Astrocyte (in vitro differentiated cells and primary cell): Measurements from ENCODE around the gene LRIG2. TPM values are rescaled to one million over a fixed set of nuclear protein-coding genes. Genes with fewer than 3 reads are reported as not detected.

ENCODE experiments used
- DNase-seq: peaks from one replicate; pipeline ENCODE4 v3.0.0-alpha.2; 2010; ENCODE audit warnings: low read depth
- FAIRE-seq: peaks from 2 replicates; lab custom pipeline; 2011; peaks lifted over from hg19 to GRCh38; lab: Jason Lieb, UNC
- H2AFZ ChIP-seq: 2 replicates; pipeline ENCODE4 v1.6.0; 2012; ENCODE audit warnings: low read depth, low read length, inconsistent platforms
- H3K27ac ChIP-seq: 2 replicates; pipeline ENCODE4 v1.5.1; 2011; ENCODE audit warnings: low read depth, low read length, inconsistent platforms
- H3K27me3 ChIP-seq: 2 replicates; pipeline ENCODE4 v1.6.0; 2011; ENCODE audit warnings: low read length, inconsistent platforms; ENCODE audit not compliant: insufficient read depth
- H3K36me3 ChIP-seq: 2 replicates; pipeline ENCODE4 v1.5.1; 2011; ENCODE audit warnings: low read length, inconsistent platforms; ENCODE audit not compliant: insufficient read depth
- H3K4me1 ChIP-seq: 2 replicates; pipeline ENCODE4 v1.5.1; 2011; ENCODE audit warnings: low read length, inconsistent platforms; ENCODE audit not compliant: insufficient read depth
- H3K4me2 ChIP-seq: 2 replicates; pipeline ENCODE4 v1.6.0; 2012; ENCODE audit warnings: low read length, inconsistent platforms
- H3K4me3 ChIP-seq: 2 replicates; pipeline ENCODE4 v1.5.1; 2011; ENCODE audit warnings: low read depth, mild to moderate bottlenecking, low read length, inconsistent platforms; ENCODE audit not compliant: insufficient read depth
- H3K79me2 ChIP-seq: 2 replicates; pipeline ENCODE4 v1.6.0; 2012; ENCODE audit warnings: mild to moderate bottlenecking, low read length, inconsistent platforms; ENCODE audit not compliant: insufficient read depth
- H3K9ac ChIP-seq: 2 replicates; pipeline ENCODE4 v1.6.0; 2012; ENCODE audit warnings: mild to moderate bottlenecking, low read length, inconsistent platforms
- H3K9me3 ChIP-seq: 2 replicates; pipeline ENCODE4 v1.5.1; 2012; ENCODE audit warnings: low read depth, mild to moderate bottlenecking, low read length, inconsistent platforms; ENCODE audit not compliant: insufficient read depth
- H4K20me1 ChIP-seq: 2 replicates; pipeline ENCODE4 v1.6.0; 2012; ENCODE audit warnings: low read length, inconsistent platforms; ENCODE audit not compliant: insufficient read depth
- H3K27ac Mint-ChIP-seq: one replicate; pipeline ENCODE4 v1.8.0; 2021; ENCODE audit warnings: mild to moderate bottlenecking, mixed read lengths; ENCODE audit not compliant: unreplicated experiment
- H3K27me3 Mint-ChIP-seq: one replicate; pipeline ENCODE4 v1.8.0; 2021; ENCODE audit warnings: low read depth, mixed read lengths; ENCODE audit not compliant: unreplicated experiment
- H3K36me3 Mint-ChIP-seq: one replicate; pipeline ENCODE4 v1.8.0; 2021; ENCODE audit warnings: low read depth, mixed read lengths; ENCODE audit not compliant: unreplicated experiment
- H3K4me1 Mint-ChIP-seq: one replicate; pipeline ENCODE4 v1.8.0; 2021; ENCODE audit warnings: low read depth, mixed read lengths; ENCODE audit not compliant: unreplicated experiment
- H3K4me3 Mint-ChIP-seq: one replicate; pipeline ENCODE4 v1.8.0; 2021; ENCODE audit warnings: mild to moderate bottlenecking, moderate library complexity, mixed read lengths; ENCODE audit not compliant: unreplicated experiment
- H3K9me3 Mint-ChIP-seq: one replicate; pipeline ENCODE4 v1.8.0; 2021; ENCODE audit warnings: mild to moderate bottlenecking, mixed read lengths; ENCODE audit not compliant: unreplicated experiment
- CTCF ChIP-seq: IDR thresholded peaks from 2 replicates; pipeline ENCODE4 v1.5.1; 2011; ENCODE audit warnings: low read depth, mild to moderate bottlenecking, inconsistent platforms, low read length, moderate library complexity; ENCODE audit not compliant: insufficient read depth
- EZH2 ChIP-seq: IDR thresholded peaks from 2 replicates; pipeline ENCODE4 v1.6.1; 2012; ENCODE audit warnings: mild to moderate bottlenecking, low read length, inconsistent platforms; ENCODE audit not compliant: insufficient read depth
- total RNA-seq: library from RNA; stranded (reverse); gene quantifications from 2 replicates; pipeline ENCODE4 v1.2.1, GENCODE V29; 2021

LRIG2 gene
- total RNA-seq, 1 donor from 2014 or later: 14.2 TPM

DNA sequence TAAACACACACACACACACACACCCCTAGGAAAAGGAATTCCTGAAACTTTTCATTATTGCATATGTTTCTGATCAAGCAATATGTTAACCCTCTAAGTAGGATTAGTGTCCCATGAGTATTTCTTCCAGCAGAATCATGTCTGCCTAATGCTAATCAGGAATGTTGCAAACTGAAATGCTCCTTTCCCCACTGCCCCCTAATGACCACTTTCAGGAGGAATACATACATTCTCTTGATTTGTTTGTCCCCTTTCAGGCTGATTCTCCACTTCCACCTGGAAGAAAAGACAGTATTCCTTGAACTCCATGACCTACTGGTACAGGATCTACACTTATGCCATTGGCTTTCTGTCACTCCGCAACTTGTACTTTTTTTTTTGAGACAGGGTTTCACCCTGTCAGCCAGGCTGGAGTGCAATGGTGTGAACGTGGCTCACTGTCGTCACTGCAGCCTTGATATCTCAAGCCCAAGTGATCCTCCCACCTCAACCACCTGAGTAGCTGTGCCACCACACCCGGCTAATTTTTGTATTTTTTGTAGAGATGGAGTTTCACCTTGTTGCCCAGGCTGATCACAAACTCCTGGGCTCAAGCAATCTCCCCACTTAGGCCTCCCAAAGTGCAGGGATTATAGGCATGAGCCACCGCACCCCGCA, 56.7 kb downstream of the LRIG2 start:
- no peaks in the 10 kb centered on the region for H3K4me1 ChIP-seq
- no peaks in the 10 kb centered on the region for H3K9me3 Mint-ChIP-seq
- no peak overlapping the region for H3K9ac ChIP-seq
- H4K20me1 ChIP-seq: peaks cover 15% of the 10 kb centered on the region
- no peaks in the 10 kb centered on the region for H3K4me1 Mint-ChIP-seq
- H3K36me3 ChIP-seq: peaks cover 29% of the 10 kb centered on the region
- H3K4me3 ChIP-seq: no peak overlapping the region
- TF ChIP-seq EZH2 (no peak), CTCF (no peak)
- FAIRE-seq (no peak), DNase-seq (no peak)
- H3K36me3 Mint-ChIP-seq: peaks cover 18% of the 10 kb centered on the region
- H3K4me2 ChIP-seq: no peak overlapping the region
- no peak overlapping the region for H3K27ac Mint-ChIP-seq
- no peaks in the 10 kb centered on the region for H3K79me2 ChIP-seq
- H3K27me3 ChIP-seq: no peaks in the 10 kb centered on the region
- no peak overlapping the region for H3K4me3 Mint-ChIP-seq
- no peak overlapping the region for H3K27ac ChIP-seq
- H3K27me3 Mint-ChIP-seq: no peaks in the 10 kb centered on the region
- H2AFZ ChIP-seq: no peak overlapping the region
- no peaks in the 10 kb centered on the region for H3K9me3 ChIP-seq

- H3K9me3 Mint-ChIP-seq: no peaks in the 10 kb centered on the region
- no peak overlapping the region for H3K27ac Mint-ChIP-seq
Observed at GRCh38 chr1:113133038-113133437, 60.0 kb downstream of the LRIG2 start.

More at GRCh38 chr1:113133038-113133437, 60.0 kb downstream of the LRIG2 start:
- peaks cover 4% of the 10 kb centered on the region for H3K4me1 Mint-ChIP-seq
- peaks cover 15% of the 10 kb centered on the region for H3K36me3 Mint-ChIP-seq
- no peak for DNase-seq
- no peak overlapping the region for H3K4me3 Mint-ChIP-seq
- Histone ChIP-seq H3K79me2 (no peaks in the 10 kb centered on the region), H3K27me3 (no peaks in the 10 kb centered on the region), H3K9me3 (no peaks in the 10 kb centered on the region), H3K9ac (no peak overlapping the region), H3K4me2 (no peak overlapping the region), H3K27ac (no peak overlapping the region), H2AFZ (no peak overlapping the region), H4K20me1 (no peaks in the 10 kb centered on the region), H3K4me3 (no peak overlapping the region), H3K36me3 (peaks cover 7% of the 10 kb centered on the region), H3K4me1 (no peaks in the 10 kb centered on the region)
- no peaks in the 10 kb centered on the region for H3K27me3 Mint-ChIP-seq
- TF ChIP-seq EZH2 (no peak), CTCF (no peak)
- no peak for FAIRE-seq
